DND-41 (cell line): ENCODE results near the gene ZNF428.

Experiments
- CTCF ChIP-seq: IDR thresholded peaks from 2 replicates; pipeline ENCODE4 v1.5.1; 2012; ENCODE audit warnings: borderline replicate concordance, low read length, moderate library complexity, mild to moderate bottlenecking; ENCODE audit not compliant: poor library complexity, severe bottlenecking; ENCODE audit errors: extremely low read depth
- EZH2 ChIP-seq: IDR thresholded peaks from 3 replicates; pipeline ENCODE4 v1.6.1; 2012; ENCODE audit warnings: borderline replicate concordance, low read depth, mild to moderate bottlenecking, moderate library complexity, low read length, inconsistent platforms; ENCODE audit not compliant: severe bottlenecking

DNA sequence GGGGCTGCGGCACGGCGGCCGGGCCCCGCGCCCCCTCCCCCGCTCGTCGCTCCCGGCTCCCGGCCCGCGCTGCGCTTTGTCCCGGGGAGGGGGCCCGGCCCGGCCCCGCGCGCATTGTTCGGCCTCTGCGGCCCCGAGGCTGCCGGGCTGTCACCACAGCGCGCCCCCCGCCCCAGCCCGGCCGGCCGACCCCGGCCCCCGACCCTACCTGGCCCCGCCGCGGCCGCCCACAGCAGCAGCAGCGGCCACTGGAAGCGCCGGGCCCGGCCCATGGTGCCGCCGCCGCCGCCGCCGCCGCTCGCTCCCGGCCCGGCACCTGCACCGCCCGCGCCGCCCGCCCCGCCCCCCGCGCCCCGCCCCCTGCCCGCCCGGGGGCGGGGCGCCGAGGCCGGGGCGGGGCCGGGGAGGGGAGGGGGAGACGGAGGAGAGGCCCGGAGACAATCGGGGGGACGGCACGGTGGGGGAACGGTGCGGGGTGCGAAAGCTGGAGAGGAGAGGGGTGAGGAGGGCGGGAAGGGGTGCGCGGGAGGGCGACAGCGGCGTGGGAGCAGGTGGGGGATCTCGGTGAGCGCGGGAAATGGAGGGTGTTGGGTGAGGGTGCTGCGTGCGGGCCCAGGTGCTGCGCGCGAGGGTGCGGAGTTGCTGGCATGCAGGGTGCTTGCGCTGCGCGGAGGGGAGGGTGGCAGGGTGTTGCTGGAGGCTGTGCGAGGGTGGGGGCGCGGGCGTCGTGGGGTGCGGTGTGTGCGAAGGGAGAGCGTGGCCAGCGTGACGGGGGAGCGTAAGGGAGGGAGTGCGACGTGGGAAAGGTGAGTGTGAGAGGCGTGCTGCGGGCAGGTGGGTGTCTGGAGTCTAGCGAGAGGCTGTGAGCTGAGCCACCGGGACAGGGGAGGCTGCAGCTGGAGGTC, 20.3 kb upstream of the ZNF428 start, which contains the start of gene CADM4:
- TF ChIP-seq EZH2, result no peak
- TF ChIP-seq CTCF, result no peak
